Activated CD8-positive, alpha-beta memory T cell treated with anti-CD3 and anti-CD28 coated beads for 24 hours (primary cell): ENCODE measurements around the gene GJA10.
A peak's percentile ranks its signal among the peaks of the same experiment; 100 is the strongest.
"Not testable (repeated sequence)": the region's sequence is repeated elsewhere in the genome, so short reads cannot be mapped to it uniquely, and the experiment has no call there.

ENCODE experiments used
- DNase-seq: peaks from one replicate; pipeline ENCODE4 v3.0.0-alpha.2; 2020

GJA10 gene

DNA sequence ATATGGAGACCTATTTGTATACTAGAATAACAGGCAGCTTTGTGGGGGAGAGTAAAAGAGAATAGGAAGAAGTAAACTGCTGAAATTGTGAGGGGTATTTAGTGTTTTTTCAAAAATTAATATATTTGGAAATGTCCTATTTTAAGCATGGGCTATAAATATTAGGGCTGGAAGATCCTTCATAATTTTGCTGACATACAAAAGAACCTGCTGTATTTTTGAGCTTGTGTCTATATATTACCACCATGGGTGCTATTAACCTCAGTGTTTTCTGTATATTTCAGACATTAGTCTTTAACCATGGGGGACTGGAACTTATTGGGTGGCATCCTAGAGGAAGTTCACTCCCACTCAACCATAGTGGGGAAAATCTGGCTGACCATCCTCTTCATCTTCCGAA, at the start of gene GJA10:
Gene GJA10 (plus strand): TSS at position 301 of the 400 bp plus-strand sequence. CDS start 0 bp downstream, at position 301.
- DNase-seq = no peak

DNA sequence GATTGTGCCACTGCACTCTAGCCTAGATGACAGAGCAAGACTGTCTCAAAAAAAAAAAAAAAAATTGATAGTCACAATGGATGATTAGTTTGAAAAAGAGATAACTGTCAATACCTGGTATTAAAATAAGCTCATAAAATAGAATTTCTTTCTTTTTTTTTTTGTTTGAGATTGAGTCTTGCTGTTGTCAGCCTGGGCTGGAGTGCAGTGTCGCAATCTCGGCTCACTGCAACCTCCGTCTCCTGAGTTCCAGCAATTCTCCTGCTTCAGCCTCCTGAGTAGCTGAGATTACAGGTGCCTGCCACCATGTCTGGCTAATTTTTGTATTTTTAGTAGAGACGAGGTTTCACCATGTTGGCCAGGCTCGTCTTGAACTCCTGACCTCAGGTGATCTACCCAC, 46.8 kb upstream of the GJA10 start:
- not testable (repeated sequence) for DNase-seq

DNA sequence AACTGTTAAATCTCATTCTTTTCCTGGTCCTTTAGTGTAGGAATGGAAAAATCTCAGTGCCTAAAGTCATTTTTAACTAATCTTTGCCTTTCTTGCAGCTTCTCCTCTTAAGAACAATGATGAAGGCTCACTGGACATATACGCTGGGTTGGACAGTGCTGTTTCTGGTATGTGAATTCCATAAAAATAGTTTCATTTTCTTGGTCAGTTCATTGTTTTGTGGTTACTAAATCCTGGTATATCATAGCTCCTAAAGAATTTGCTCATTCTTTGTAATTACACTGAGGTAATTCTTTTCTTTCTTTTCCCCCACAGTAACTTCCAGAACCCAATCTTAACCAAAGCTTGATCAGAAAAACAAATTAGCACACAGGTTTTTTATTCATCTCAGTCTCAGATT, 41.2 kb upstream of the GJA10 start:
- no peak for DNase-seq

DNA sequence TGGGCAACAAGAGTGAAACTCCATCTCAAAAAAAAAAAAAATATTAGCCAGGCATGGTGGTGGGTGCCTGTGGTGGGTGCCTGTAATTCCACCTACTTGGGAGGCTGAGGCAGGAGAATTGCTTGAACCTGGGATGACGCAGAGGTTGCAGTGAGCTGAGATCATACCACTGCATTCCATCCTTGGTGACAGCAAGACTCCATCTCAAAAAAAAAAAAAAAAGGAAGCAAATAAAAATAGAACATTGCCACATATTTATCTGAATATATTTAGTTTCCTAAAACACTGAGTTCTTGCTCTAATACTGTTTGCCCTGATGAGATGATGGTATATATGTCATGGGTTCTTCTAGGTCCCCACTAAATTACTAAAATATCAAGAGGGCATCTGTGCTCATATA, 36.2 kb upstream of the GJA10 start:
- DNase-seq = no peak

DNA sequence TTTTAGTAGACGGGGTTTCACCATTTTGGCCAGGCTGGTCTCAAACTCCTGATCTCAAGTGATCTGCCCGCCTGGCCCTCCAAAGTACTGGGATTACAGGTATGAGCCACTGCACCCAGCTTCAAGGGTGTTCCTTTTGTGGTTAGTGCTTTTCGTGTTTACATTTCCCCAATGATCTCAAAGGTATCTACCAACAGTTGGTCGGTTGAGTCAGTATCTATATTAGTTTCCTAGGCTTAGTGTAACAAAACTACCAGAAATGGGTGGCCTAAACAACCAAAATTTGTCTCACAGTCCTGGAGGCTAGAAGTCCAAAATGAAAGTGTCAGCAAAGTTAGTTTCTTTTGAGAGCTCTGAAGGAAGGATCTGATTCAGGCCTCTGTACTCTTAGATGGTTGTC, 34.5 kb upstream of the GJA10 start:
- no peak for DNase-seq

DNA sequence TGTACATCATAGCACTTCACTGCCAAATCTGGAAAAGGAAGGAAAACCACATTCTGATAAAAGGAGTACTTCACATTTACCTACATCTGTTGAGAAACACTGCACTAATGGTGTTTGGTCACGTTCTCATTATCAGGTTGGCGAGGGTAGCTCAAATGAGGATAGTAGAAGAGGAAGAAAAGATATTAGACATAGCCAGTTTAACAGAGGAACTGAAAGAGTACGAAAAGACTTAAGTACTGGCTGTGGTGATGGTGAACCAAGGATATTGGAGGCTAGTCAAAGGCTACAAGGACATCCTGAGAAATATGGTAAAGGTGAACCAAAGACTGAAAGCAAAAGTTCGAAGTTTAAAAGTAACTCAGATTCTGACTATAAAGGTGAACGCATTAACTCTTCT, 32.0 kb upstream of the GJA10 start:
- no peak for DNase-seq

DNA sequence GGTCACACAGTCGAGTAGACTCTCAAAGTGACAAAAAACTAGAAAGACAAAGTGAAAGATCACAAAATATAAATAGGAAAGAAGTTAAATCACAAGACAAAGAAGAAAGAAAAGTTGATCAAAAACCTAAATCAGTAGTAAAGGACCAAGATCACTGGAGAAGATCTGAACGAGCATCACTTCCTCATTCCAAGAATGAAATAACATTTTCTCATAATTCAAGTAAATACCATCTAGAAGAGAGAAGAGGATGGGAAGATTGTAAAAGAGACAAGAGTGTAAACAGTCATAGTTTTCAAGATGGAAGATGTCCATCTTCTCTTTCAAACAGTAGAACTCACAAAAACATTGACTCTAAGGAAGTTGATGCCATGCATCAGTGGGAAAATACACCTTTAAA, 31.6 kb upstream of the GJA10 start:
- DNase-seq = no peak

DNA sequence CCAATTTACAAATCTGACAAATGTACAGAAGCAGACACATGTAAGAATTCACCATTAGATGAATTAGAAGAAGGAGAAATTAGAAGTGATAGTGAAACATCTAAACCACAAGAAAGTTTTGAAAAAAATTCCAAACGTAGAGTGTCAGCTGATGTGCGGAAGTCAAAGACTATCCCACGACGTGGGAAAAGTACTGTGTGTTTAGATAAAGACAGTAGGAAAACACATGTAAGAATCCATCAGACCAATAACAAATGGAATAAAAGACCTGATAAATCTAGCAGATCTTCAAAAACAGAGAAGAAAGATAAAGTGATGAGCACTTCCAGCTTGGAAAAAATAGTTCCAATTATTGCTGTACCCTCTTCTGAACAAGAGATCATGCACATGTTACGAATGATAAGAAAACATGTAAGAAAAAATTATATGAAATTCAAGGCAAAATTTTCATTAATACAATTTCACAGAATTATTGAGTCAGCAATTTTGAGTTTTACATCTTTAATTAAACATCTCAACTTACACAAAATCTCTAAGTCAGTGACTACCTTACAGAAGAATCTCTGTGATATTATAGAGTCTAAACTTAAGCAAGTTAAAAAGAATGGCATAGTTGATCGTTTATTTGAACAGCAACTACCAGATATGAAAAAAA, 28.1 kb upstream of the GJA10 start:
- no peak for DNase-seq

DNA sequence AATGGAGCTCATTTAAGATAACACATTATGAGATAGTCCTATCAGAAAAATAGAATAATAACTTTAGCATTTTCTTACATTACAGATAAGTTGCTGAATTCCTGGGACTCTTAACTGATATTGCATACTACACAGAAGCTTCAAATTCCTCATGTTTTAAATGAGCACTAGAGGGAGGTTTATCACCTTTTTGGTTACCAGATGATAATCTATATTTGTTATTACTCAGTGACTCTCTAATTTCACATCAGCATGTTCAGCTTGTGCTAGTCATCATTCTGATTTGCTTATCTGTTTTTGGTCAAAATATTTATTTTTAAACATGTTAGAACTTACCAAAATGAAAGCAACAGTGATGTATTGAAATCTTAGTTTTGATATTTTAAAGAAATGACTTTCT, 20.5 kb upstream of the GJA10 start:
- no peak for DNase-seq

DNA sequence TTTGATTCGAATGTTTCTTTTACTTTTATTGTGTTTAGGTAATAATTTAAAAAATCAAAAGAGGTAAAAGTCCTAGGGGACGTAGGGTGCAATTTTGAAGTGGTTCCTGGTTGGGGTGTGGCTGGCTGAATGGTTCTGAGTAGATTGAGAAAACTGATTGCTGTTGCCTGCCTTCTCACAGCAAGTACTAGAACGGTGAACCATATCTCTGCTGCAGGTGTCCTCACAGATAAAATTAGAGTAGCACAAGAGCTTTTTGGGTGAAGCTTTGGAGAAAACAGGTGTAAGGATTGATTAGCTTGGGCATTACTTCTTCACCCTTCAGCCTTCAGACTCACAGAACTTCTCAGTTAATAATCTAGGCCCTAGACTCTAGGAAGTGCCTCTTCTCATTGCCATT, 19.8 kb upstream of the GJA10 start:
- no peak for DNase-seq

DNA sequence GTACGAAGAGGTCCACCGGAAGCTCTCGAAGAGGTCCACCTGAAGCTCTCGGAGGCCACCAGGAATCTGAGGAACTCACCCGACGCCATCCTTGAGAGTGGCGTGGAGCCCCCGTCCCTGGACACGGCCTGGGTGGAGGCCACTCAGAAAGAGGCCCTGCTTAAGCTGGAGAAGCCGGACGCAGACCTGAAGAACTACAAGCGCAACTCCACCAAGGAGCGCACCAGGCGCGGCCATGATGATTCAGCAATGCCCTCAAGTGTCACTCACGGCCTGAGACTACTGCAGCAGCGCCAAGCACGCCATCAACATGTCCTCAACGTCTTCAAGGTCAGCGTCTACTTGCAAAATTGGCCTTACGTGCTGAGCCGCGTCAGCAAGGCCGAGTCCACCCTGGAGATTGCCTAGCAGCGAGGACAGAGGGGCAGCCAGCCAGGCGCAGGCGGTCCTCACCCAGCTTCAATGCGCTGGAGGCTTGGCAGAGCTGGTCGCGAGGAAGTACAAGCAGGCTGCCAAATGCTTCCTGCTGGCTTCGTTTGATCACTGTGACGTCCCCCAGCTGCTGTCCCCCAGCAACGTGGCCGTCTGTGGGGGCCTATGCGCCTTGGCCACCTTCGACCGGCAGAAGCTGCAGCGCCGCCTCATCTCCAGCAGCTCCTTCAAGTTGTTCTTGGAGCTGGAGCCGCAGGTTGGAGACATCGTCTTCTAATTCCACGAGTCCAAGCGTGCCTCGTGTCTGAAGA, 7.7 kb upstream of the GJA10 start:
- no peak for DNase-seq

DNA sequence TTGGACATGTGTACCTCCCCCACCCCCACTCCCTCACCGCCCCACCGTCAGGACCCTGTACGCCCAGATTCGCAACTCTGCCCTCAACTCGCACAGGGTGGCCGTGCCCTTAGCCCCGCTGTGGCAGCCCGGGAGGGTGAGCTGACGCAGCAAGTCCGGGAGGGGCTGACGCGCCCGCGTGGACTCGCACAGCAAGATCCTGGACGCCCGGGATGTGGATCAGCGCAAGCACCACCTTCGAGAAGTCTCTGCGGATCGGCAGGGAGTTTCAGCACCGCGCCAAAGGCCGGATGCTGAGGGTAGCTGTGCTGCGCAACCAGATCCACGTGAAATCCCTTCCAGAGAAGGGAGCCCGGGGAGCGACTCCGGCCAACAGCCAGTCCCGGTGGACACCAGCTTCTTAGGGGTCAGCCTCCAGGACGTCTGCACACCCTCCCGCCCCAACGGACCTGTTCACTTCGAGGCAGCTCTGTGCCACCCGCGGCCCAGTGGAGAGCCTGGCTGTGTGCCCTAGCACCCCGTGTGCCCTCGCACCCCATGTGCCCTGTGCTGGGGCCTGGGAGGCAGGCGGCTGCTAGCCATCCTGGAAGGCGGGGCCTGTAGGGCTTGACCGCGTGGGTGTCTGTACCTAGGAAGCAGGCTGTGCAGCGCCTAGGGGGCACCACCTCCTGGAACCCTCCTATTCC, 6.7 kb upstream of the GJA10 start:
- DNase-seq = peak; percentile 61

DNA sequence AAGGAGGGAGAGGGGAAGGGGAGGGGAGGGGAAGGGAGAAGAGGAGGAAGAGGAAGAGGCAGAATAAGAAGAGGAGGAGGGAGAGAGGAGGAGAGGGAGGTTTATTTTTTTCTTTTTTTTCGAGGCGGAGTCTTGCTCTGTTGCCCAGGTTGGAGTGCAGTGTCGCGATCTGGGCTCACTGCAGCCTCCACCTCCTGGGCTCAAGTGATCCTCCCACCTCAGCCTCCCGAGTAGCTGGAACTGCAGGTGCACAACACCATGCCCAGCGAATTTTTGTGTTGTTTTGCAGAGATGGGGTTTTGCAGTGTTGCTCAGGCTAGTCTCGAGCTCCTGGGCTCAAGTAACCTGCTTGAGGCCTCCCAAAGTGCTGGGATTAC, 6.1 kb upstream of the GJA10 start:
- no peak for DNase-seq

DNA sequence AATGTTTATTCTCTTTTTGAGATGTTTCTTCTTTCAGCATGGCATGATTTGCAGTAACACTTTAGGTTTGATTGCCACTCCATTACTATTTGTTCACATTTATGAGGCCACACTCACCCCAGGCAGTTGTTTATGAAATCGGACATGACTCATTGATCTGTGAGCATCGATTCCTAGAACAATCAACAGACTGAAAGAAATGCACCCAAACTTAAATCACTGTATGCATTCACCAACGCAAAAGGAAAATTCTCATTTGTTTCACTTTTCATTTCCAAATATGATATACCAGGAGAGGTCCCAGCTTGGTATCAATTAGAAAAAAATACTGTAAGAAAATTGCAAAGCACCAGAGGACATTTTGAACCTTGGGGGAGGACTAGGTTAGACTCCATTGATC, 5.4 kb upstream of the GJA10 start:
- DNase-seq = no peak

DNA sequence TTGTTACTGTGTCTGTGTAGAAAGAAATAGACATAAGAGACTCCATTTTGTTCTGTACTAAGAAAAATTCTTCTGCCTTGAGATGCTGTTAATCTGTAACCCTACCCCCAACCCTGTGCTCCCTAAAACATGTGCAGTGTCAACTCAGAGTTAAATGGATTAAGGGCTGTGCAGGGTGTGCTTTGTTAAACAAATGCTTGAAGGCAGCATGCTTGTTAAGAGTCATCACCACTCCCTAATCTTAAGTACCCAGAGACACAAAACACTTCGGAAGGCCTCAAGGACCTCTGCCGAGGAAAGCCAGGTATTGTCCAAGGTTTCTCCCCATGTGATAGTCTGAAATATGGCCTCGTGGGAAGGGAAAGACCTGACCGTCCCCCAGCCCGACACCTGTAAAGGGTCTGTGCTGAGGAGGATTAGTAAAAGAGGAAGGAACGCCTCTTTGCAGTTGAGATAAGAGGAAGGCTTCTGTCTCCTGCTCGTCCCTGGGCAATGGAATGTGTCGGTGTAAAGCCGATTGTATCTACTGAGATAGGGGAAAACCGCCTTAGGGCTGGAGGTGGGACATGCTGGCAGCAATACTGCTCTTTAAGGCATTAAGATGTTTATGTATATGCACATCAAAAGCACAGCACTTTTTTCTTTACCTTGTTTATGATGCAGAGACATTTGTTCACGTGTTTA, 3.3 kb upstream of the GJA10 start:
- DNase-seq = not testable (repeated sequence)

DNA sequence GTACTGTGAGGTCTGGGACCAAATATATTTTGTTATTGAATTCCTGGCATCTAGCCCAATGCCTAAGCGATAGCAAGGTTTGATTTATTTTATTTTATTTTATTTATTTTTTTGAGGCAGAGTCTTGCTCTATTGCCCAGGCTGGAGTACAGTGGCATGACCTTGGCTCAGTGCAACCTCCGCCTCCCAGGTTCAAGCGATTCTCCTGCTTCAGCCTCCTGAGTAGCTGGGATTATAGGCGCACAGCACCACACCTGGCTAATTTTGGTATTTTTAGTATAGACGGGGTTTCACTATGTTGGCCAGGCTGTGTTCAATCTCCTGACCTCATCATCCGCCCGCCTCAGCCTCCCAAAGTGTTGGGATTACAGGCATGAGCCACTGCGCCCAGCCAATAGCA, 1.7 kb upstream of the GJA10 start:
- DNase-seq = not testable (repeated sequence)

DNA sequence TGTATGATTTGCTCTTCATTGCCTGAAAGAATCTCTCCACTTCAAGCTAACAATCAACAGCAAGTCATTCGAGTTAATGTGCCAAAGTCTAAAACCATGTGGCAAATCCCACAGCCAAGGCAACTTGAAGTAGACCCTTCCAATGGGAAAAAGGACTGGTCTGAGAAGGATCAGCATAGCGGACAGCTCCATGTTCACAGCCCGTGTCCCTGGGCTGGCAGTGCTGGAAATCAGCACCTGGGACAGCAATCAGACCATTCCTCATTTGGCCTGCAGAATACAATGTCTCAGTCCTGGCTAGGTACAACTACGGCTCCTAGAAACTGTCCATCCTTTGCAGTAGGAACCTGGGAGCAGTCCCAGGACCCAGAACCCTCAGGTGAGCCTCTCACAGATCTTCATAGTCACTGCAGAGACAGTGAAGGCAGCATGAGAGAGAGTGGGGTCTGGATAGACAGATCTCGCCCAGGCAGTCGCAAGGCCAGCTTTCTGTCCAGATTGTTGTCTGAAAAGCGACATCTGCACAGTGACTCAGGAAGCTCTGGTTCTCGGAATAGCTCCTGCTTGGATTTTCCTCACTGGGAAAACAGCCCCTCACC, 1.1 kb downstream of the GJA10 start:
- no peak for DNase-seq

DNA sequence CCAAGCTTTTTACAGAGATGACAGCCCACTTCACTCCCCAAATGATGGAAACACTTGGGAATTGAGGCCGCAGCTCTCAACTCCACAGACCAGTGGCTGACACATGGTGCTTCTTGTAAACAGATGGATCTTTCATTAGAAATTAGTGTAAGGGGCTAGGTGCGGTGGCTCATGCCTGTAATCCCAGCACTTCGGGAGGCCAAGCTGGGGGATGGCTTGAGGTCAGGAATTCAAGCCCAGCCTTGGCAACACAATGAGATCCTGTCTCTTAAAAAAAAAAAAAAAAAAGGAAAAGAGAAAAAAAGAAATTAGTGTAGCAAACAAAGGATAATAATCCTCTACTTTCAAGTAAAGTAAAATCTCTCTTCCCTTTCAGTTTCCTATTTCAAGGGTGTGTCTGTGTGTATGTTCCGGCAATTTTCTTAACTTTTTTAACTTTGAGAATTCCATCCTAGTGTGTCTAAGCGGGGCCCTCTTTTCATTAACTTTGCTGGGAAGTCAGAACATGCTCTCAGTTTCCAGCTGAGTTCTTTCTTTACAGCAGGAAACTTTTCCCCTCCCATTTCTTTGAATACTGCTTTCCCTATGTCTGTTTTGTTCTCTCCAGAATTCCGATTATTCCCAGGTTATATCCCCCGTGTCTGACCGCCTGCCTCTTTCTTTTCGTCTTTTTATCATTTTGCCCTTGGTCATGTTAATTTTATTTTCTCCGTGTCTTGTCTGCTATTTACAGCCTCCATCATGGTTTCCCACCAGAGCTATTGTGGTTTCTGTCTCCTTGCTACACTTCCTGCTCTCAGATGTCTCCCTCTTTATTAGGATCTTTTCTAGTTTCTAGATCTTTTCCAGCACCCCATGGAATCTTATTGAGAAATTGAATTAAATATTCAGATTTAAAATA, 16.0 kb downstream of the GJA10 start:
- DNase-seq = not testable (repeated sequence)

DNA sequence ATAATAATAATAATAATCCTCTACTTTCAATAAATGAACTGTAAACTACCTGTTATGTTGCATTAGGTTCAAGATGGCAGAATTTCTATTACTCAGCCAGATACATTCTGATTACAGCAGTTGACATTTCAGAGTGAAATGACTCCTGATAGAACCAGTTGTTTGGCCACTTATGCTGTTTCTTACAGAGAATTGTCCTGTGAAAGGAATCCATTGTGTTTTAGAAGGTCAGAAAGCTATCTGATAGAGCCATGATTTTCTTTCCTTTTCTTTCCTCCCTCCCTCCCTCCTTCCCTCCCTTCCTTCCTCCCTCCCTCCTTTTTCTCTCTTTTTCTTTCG, 16.6 kb downstream of the GJA10 start:
- DNase-seq = no peak

DNA sequence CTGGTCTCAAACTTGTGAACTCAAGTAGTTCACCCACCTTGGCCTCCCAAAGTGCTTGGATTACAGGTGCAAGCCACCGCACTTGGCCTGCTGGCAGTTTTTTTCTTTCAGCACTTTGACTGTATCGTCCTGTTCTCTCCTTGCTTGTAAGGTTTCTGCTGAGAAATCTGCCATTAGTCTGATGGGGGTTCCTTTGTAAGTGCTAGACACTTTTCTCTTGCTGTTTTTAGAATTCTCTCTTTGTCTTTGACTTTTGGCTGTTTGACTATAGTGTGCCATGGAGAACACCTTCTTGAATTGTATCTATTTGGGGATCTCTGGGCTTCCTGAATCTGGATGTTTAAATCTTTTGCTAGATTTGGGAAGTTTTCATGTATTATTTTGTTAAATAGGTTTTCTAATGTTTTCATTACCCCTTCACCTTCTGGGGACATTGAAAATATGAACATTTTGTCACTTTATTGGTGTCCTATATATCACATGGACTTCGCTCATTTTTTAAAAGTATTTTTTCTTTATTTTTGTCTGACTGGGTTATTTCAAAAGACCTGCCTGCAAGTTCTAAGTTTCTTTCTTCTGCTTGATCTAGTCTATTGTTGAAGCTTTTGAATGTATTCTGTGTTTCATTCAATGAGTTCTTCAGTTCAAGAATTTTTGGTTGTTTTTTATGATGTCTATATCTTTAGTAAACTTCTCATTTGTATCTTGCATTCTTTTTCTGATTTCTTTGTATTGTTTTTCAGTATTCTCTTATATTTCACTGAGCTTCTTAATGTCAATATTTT, 22.1 kb downstream of the GJA10 start:
- DNase-seq = no peak

DNA sequence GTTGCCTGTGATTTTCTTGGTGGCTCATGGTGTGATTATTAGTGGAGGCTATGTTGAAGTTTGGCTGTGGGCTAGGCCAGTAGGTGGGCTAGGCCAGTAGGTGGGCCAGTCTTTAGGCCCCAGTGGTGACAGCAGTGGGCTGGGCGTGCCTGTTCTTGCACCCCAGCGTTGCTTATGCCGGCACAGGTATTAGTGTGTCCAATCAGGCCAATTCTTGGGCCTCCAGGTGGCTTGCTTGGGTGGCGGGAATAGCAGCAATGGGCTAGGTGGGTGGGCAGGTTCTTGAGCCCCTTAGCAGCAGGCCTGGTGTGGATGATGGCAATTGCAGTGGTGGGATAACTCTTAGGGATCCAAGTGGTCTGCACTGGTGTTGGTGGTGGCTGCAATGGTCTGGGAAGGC, 22.9 kb downstream of the GJA10 start:
- DNase-seq = no peak
